Endothelial cell of umbilical vein (primary cell): ENCODE measurements around the gene SPARC. TPM values are rescaled to one million over a fixed set of nuclear protein-coding genes. Genes with fewer than 3 reads are reported as not detected.

Experiments used
- BruUV-seq: library from RNA; stranded (reverse); fragments of 400-500 nt; replicated peaks from 2 replicates; lab custom pipeline; 2021; lab: Mats Ljungman, UMichigan
- CTCF ChIA-PET: fragments of 300-600, 350-600 bp; sonication (Branson Sonifier 250); formaldehyde crosslinking; loops from one replicate; lab custom pipeline; 2021; ENCODE audit warnings: antibody characterized with exemption, inconsistent platforms; lab: Charles Lee
- POLR2A ChIA-PET: fragments of 300-600, 350-600 bp; sonication (Branson Sonifier 250); formaldehyde crosslinking; loops from one replicate; lab custom pipeline; 2021; ENCODE audit warnings: antibody characterized with exemption, inconsistent platforms; lab: Charles Lee
- DNase-seq: peaks from one replicate; pipeline ENCODE4 v3.0.0-alpha.2; 2011; ENCODE audit warnings: low read depth, low spot score
- FAIRE-seq: peaks from 2 replicates; lab custom pipeline; 2011; peaks lifted over from hg19 to GRCh38; lab: Jason Lieb, UNC
- H2AFZ ChIP-seq: 2 replicates; pipeline ENCODE4 v1.6.0; 2012; ENCODE audit warnings: low read depth, low read length, control low read depth, inconsistent platforms
- H3K27ac ChIP-seq: 2 replicates; pipeline ENCODE4 v1.5.1; 2011; ENCODE audit warnings: low read depth, mild to moderate bottlenecking, control low read depth, low read length, moderate library complexity; ENCODE audit not compliant: insufficient read depth
- H3K27me3 ChIP-seq, 2 experiments: 2 replicates each; pipeline versions ENCODE4 v1.6.0 to v1.6.1; 2011; ENCODE audit warnings: low read length in 2 of 2, mixed read lengths in 1 of 2; ENCODE audit not compliant: control insufficient read depth in 2 of 2, insufficient read depth in 2 of 2
- H3K36me3 ChIP-seq, 2 experiments: 2 replicates in 1 of 2; 3 replicates in 1 of 2; pipeline ENCODE4 v1.5.1; 2011; ENCODE audit warnings: low read length in 2 of 2, mild to moderate bottlenecking in 1 of 2, moderate library complexity in 1 of 2; ENCODE audit not compliant: control insufficient read depth in 2 of 2, insufficient read depth in 2 of 2; ENCODE audit errors: extremely low read depth in 1 of 2
- H3K4me1 ChIP-seq: 3 replicates; pipeline ENCODE4 v1.5.1; 2011; ENCODE audit warnings: mild to moderate bottlenecking, low read length; ENCODE audit not compliant: control insufficient read depth, insufficient read depth; ENCODE audit errors: extremely low read depth
- H3K4me2 ChIP-seq: 2 replicates; pipeline ENCODE4 v1.6.1; 2011; ENCODE audit warnings: low read length, control low read depth, mixed read lengths; ENCODE audit not compliant: insufficient read depth
- H3K4me3 ChIP-seq, 3 experiments: fragments of 200-600 bp in 1 of 3; sonication (generic), shearing (Covaris generic) in 1 of 3; replicated peaks in 1 of 3; 2 replicates each; pipeline ENCODE4 v1.5.1; 2011 to 2016; ENCODE audit warnings: control low read depth in 3 of 3, low read length in 3 of 3, mild to moderate bottlenecking in 2 of 3, inconsistent platforms in 1 of 3, low read depth in 1 of 3, moderate library complexity in 1 of 3; ENCODE audit not compliant: insufficient read depth in 1 of 3
- H3K79me2 ChIP-seq: 2 replicates; pipeline ENCODE4 v1.6.0; 2012; ENCODE audit warnings: low read length, inconsistent platforms; ENCODE audit not compliant: control insufficient read depth, insufficient read depth
- H3K9ac ChIP-seq: replicated peaks from 2 replicates; pipeline ENCODE3; 2011; ENCODE audit warnings: low read length, control low read depth; ENCODE audit not compliant: insufficient read depth; ENCODE audit errors: extremely low read depth
- H3K9me1 ChIP-seq: replicated peaks from 3 replicates; pipeline ENCODE4 v1.6.0; 2011; ENCODE audit warnings: mild to moderate bottlenecking, low read length; ENCODE audit not compliant: control insufficient read depth, insufficient read depth; ENCODE audit errors: extremely low read depth
- H3K9me3 ChIP-seq: replicated peaks from 2 replicates; pipeline ENCODE4 v1.5.1; 2012; ENCODE audit warnings: low read length, inconsistent platforms; ENCODE audit not compliant: control insufficient read depth, insufficient read depth
- H4K20me1 ChIP-seq: replicated peaks from 2 replicates; pipeline ENCODE3; 2011; ENCODE audit warnings: mild to moderate bottlenecking, low read length; ENCODE audit not compliant: control insufficient read depth, insufficient read depth; ENCODE audit errors: extremely low read depth
- EZH2 ChIP-seq: IDR thresholded peaks from 2 replicates; pipeline ENCODE4 v1.6.1; 2012; ENCODE audit warnings: borderline replicate concordance, low read depth, mild to moderate bottlenecking, moderate library complexity, low read length, inconsistent platforms; ENCODE audit not compliant: severe bottlenecking
- FOS ChIP-seq: IDR thresholded peaks from 2 replicates; pipeline ENCODE4 v1.6.1; 2011; ENCODE audit warnings: mild to moderate bottlenecking, low read length, moderate library complexity, borderline replicate concordance; ENCODE audit not compliant: insufficient read depth
- GATA2 ChIP-seq: IDR thresholded peaks from 2 replicates; pipeline ENCODE4 v1.7.0; 2011; ENCODE audit warnings: low read depth, mild to moderate bottlenecking, moderate library complexity, mixed read lengths, low read length; ENCODE audit not compliant: insufficient read length, insufficient read depth
- JUN ChIP-seq: IDR thresholded peaks from 2 replicates; pipeline ENCODE4 v1.6.1; 2011; ENCODE audit warnings: borderline replicate concordance, low read depth; ENCODE audit not compliant: insufficient read length, insufficient read depth
- MAX ChIP-seq: IDR thresholded peaks from 2 replicates; pipeline ENCODE4 v1.6.1; 2011; ENCODE audit not compliant: insufficient read depth, insufficient read length
- MYC ChIP-seq: IDR thresholded peaks from one replicate; pipeline ENCODE4 v1.6.1; 2011; ENCODE audit warnings: mild to moderate bottlenecking, low read depth, low read length
- POLR2A ChIP-seq: IDR thresholded peaks from 2 replicates; pipeline ENCODE4 v1.6.1; 2012; ENCODE audit warnings: low read depth, mild to moderate bottlenecking, control low read depth, low read length
- POLR2AphosphoS5 ChIP-seq: IDR thresholded peaks from 2 replicates; pipeline ENCODE4 v1.6.1; 2012; ENCODE audit warnings: low read depth, mild to moderate bottlenecking, control low read depth, low read length, moderate library complexity; ENCODE audit not compliant: insufficient read depth
- dilution Hi-C: fragments of 300-500 bp; cut with MboI; formaldehyde crosslinking; loops from one replicate; pipeline ENCODE4 v1.15.0; 2019; ENCODE audit warnings: low sequenced_read_pairs; ENCODE audit not compliant: extremely low pct_ligation_motif_present
- intact Hi-C: fragments of 100-400 bp; cut with micrococcal nuclease; formaldehyde crosslinking; loops from one replicate; pipeline ENCODE4 v1.10.0; 2022
- polyA plus RNA-seq, 4 experiments: library from polyadenylated mRNA; depleted of rRNA in 3 of 4; stranded (reverse) in 3 of 4; unstranded in 1 of 4; fragments of >200 nt; gene quantifications; 2 replicates each; pipeline versions ENCODE4 v1.2.1 to v1.2.3, GENCODE V29; 2011 to 2012; ENCODE audit warnings: missing spikeins in 1 of 4
- total RNA-seq: library from RNA; stranded (reverse); gene quantifications from 2 replicates; pipeline ENCODE4 v1.2.3, GENCODE V29; 2021
- TF ChIP-seq, protein P1 (sequence below), 2 donors: IDR thresholded peaks; 1 replicate in 1 of 2; 2 replicates in 1 of 2; pipeline ENCODE4 v1.5.1; 2011; ENCODE audit warnings: low read length in 2 of 2, mild to moderate bottlenecking in 2 of 2, moderate library complexity in 2 of 2, control low read depth in 1 of 2, inconsistent platforms in 1 of 2, low read depth in 1 of 2; ENCODE audit not compliant: insufficient read depth in 1 of 2; ENCODE audit errors: extremely low read depth in 1 of 2

Gene SPARC
- total and polyA plus RNA-seq, 2 donors (not counting 3 experiments of a cell fraction or from before 2014, with no cell fraction given) = 2,962 to 3,114 TPM

DNA sequence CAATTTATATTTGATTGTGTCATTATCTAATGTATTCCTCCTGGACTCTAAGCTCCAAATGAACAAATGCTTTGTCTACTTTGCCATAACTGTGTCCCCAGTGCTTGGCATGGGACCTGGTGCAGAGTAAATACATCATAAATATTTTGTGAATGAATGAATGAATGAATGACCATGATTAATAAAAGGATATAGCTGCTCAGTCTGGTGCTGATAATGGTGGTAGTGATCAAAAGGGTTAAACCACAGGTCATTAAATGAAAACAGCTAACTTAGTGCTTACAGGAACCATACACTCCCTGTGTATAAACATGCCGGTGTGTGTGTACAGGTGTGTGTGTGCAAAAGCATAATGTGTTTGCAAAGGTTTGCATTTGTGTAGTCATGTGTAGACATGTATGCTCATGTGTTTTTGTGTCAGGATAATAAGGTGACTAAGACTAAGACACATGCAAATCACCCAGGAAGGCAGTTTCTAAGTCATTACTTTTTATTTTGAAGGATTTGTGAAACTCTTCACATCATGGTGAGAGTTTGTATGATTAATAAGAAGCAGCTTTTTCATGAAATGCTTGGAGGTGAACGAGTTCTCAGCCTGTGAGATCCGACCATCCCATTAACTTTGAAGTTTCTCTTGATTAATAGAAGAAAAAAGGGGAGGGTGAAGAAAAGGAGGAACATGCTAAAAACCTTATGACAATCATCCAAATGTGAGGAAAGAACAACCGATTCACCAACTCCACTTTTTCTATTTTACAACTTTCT is 24.6 kb downstream of the SPARC start:
- peaks cover 43% of the 10 kb centered on the region for H3K4me1 ChIP-seq
- TF ChIP-seq, protein P1, sequence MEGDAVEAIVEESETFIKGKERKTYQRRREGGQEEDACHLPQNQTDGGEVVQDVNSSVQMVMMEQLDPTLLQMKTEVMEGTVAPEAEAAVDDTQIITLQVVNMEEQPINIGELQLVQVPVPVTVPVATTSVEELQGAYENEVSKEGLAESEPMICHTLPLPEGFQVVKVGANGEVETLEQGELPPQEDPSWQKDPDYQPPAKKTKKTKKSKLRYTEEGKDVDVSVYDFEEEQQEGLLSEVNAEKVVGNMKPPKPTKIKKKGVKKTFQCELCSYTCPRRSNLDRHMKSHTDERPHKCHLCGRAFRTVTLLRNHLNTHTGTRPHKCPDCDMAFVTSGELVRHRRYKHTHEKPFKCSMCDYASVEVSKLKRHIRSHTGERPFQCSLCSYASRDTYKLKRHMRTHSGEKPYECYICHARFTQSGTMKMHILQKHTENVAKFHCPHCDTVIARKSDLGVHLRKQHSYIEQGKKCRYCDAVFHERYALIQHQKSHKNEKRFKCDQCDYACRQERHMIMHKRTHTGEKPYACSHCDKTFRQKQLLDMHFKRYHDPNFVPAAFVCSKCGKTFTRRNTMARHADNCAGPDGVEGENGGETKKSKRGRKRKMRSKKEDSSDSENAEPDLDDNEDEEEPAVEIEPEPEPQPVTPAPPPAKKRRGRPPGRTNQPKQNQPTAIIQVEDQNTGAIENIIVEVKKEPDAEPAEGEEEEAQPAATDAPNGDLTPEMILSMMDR (IDR thresholded peaks at IDR 0.05; ENCODE audit: extremely low read depth in 1 of 2, insufficient read depth in 1 of 2, low read depth in 1 of 2, low read length in 2 of 2) = no peak
- no peak for TF ChIP-seq FOS
- no peak for TF ChIP-seq GATA2
- no peak for TF ChIP-seq JUN
- no peak for TF ChIP-seq POLR2A
- TF ChIP-seq MAX = no peak
- no peak for TF ChIP-seq EZH2
- no peak for TF ChIP-seq POLR2AphosphoS5
- TF ChIP-seq MYC = no peak
- H3K9ac ChIP-seq = no peak overlapping the region
- H3K79me2 ChIP-seq = peaks cover 7% of the 10 kb centered on the region
- no peaks in the 10 kb centered on the region for H3K9me3 ChIP-seq
- no TSS peak for BruUV-seq
- ChIA-PET POLR2A (interaction anchor here (1.9 to 2.5 kb wide), 3 partner anchors 10 to 25 kb away, joined by 9 to 23 read pairs (median 11); partner anchors contain the start of gene SPARC), CTCF (interaction anchor here (0.6 to 8.5 kb wide), 11 partner anchors 10 to 139 kb away, joined by 3 to 173 read pairs (median 10); partner anchors contain the start of genes G3BP1 and SPARC)
- H3K4me2 ChIP-seq = no peak overlapping the region
- H2AFZ ChIP-seq = no peak overlapping the region
- FAIRE-seq (no peak), DNase-seq (peak; percentile 13)
- intact Hi-C loops = loop anchor here (5.0 kb wide), 1 partner anchor 410 kb away; the partner anchor contains the start of gene GM2A
- H3K27ac ChIP-seq = no peak overlapping the region
- H3K36me3 ChIP-seq = peaks cover 40 to 43% of the 10 kb centered on the region in 2 experiments
- no peaks in the 10 kb centered on the region for H4K20me1 ChIP-seq
- H3K9me1 ChIP-seq = no peaks in the 10 kb centered on the region
- no peaks in the 10 kb centered on the region for H3K27me3 ChIP-seq
- dilution Hi-C loops = no loop called here
- H3K4me3 ChIP-seq = no peak overlapping the region
